Choroid plexus epithelial cell (primary cell): ENCODE results near the gene GATA6.

Experiments
- DNase-seq: peaks from one replicate; pipeline ENCODE4 v3.0.0-alpha.2; 2010; ENCODE audit warnings: low read depth
- H3K4me3 ChIP-seq: 2 replicates; pipeline ENCODE4 v1.5.1; 2011; ENCODE audit warnings: low read depth, mild to moderate bottlenecking, control low read depth, low read length, moderate library complexity
- CTCF ChIP-seq: conservative IDR thresholded peaks from 2 replicates; pipeline ENCODE4 v1.5.1; 2011; ENCODE audit warnings: low read depth, mild to moderate bottlenecking, control low read depth, inconsistent platforms, low read length, moderate library complexity

GATA6 gene

DNA sequence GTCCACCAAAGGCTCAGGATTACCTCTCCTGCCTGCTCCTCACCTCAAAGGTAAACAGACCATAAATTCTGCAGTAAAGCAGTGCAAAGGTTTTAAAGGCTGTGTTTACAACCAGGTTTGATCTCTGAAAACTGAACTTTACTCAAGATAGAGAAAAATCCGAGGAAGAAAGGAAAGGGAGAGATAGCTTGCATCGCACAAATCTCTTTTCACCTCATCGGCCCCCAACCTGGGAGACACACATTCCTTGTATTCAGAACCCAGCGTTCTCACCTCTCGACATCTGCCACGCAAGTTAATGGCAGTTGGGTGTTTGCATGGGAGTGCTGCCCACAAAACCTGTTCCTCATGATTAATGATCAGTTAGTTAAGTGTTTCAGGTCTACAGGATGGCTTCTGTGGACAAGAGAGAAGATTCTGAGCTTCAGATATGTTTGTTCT is 72.6 kb downstream of the GATA6 start:
- no peak for TF ChIP-seq CTCF
- DNase-seq = no peak

DNA sequence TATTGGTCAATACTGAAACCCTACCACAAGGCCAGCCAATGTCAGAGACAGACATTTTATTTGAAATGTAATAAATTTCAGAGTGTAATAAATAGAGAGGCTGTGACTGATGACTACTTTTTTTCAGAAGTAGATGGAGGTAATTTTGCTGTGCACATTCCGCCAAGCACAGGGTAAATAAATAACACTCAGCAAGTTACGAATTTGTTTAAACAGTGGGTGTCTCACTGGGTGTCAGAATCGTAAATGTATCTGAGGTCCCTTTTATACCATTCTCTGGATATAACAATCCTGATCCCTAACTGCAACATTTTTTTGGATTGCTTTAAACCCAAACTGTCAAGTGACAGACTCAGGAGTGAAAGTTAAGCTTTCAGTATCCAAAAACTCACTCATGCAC is 74.1 kb downstream of the GATA6 start:
- DNase-seq = no peak
- TF ChIP-seq CTCF = no peak
- no peak overlapping the region for H3K4me3 ChIP-seq

More for the DNA sequence above, 72.6 kb downstream of the GATA6 start:
- H3K4me3 ChIP-seq = no peak overlapping the region

DNA sequence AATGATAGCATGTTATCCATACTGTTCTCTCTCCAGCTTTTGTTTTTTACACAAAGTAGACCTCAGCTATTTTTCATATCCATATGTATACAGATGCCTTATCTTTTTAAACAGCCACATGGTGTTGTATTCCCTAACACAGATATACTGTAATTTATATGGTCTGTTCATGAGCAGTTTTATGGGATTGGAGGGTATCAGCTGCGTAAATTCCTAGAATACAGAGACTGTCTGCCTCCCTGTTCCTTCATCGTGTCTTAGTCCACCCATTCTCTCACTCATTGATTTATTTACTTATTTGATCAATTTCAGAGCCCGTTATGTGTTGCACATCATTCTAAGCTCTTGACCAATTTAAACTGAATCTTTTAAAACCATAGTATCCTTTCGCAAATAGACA is 80.6 kb downstream of the GATA6 start:
- no peak overlapping the region for H3K4me3 ChIP-seq
- DNase-seq = no peak
- TF ChIP-seq CTCF = no peak

GRCh38 chr18:22250591-22250996 is 81.2 kb downstream of the GATA6 start:
- no peak for TF ChIP-seq CTCF
- no peak for DNase-seq

More at GRCh38 chr18:22250591-22250996, 81.2 kb downstream of the GATA6 start:
- H3K4me3 ChIP-seq = no peak overlapping the region
